ENCODE measurements around the gene SRSF9. TPM values are rescaled to one million over a fixed set of nuclear protein-coding genes. Genes with fewer than 3 reads are reported as not detected.

The SRSF9 gene
- total and polyA plus RNA-seq, 2 of the 13 experiments (the other 11 are each of a cell fraction or from before 2014, with no cell fraction given): 125 to 144 TPM

DNA sequence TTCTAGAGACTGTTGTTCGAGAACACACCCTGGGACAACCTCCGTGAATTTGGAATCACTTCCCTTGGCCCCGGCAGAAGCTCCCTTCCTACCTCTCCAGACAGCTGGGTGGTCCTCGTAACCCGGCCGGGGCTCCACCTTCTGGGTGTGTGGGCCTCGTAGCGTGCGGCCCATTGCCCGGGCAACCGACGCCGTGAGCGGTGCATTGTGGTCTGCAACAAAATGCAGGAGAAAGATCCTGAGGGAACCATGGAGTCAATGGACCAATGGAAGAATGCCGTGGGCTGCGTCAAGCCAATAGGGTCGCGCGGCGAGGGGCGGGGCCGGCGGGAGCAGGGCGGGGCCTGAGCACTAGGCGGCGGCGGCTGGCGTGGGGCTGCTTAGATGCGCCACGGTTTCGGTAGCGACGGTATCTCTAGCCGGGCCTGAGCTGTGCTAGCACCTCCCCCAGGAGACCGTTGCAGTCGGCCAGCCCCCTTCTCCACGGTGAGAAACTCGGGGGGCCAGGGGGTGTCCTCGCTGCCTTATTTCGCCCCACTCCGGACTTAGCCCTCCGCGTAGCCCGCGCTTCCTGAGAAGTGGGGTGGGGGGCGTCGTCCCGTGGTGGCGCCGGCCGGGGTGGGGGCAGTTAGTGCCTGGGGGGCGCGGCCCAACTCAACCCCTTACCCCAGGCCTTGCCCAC is 26.3 kb upstream of the SRSF9 start, which contains the start of gene DYNLL1 (continued):
- TF ChIP-seq, protein P1, sequence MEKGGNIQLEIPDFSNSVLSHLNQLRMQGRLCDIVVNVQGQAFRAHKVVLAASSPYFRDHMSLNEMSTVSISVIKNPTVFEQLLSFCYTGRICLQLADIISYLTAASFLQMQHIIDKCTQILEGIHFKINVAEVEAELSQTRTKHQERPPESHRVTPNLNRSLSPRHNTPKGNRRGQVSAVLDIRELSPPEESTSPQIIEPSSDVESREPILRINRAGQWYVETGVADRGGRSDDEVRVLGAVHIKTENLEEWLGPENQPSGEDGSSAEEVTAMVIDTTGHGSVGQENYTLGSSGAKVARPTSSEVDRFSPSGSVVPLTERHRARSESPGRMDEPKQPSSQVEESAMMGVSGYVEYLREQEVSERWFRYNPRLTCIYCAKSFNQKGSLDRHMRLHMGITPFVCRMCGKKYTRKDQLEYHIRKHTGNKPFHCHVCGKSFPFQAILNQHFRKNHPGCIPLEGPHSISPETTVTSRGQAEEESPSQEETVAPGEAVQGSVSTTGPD (CRISPR knock-in tag; IDR thresholded peaks at IDR 0.05): no peak
- TF ChIP-seq NFIB (CRISPR knock-in tag; IDR thresholded peaks at IDR 0.05; ENCODE audit: borderline replicate concordance): no peak
- TF ChIP-seq ZFP36L2 (CRISPR knock-in tag; IDR thresholded peaks at IDR 0.05): no peak
- no peak for TF ChIP-seq ATM (IDR thresholded peaks at IDR 0.05; ENCODE audit: borderline replicate concordance)
- TF ChIP-seq NRL (CRISPR knock-in tag; IDR thresholded peaks at IDR 0.05; ENCODE audit: borderline replicate concordance): no peak; the same call in 1 of the 2 replicates
- TF ChIP-seq FOXA3 (CRISPR knock-in tag; IDR thresholded peaks at IDR 0.05): peak; percentile 60; the same call in 1 of the 2 replicates
- TF ChIP-seq CBX1 (IDR thresholded peaks at IDR 0.05; ENCODE audit: low read depth): peak; percentile 61
- TF ChIP-seq, protein P2, sequence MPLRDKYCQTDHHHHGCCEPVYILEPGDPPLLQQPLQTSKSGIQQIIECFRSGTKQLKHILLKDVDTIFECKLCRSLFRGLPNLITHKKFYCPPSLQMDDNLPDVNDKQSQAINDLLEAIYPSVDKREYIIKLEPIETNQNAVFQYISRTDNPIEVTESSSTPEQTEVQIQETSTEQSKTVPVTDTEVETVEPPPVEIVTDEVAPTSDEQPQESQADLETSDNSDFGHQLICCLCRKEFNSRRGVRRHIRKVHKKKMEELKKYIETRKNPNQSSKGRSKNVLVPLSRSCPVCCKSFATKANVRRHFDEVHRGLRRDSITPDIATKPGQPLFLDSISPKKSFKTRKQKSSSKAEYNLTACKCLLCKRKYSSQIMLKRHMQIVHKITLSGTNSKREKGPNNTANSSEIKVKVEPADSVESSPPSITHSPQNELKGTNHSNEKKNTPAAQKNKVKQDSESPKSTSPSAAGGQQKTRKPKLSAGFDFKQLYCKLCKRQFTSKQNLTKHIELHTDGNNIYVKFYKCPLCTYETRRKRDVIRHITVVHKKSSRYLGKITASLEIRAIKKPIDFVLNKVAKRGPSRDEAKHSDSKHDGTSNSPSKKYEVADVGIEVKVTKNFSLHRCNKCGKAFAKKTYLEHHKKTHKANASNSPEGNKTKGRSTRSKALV (CRISPR knock-in tag; IDR thresholded peaks at IDR 0.05): no peak
- TF ChIP-seq ZNF274 (CRISPR knock-in tag; IDR thresholded peaks at IDR 0.05): peak; percentile 53; the same call in 1 of the 2 replicates
- 0 out of 2 replicates have a peak, but pooled peaks have one; percentile 72 for TF ChIP-seq ZNF709 (CRISPR knock-in tag; IDR thresholded peaks at IDR 0.05)
- TF ChIP-seq ZNF350 (CRISPR knock-in tag; IDR thresholded peaks at IDR 0.05; ENCODE audit: borderline replicate concordance, low read depth): peak; percentile 39; the same call in 1 of the 2 replicates
- TF ChIP-seq, protein P3, sequence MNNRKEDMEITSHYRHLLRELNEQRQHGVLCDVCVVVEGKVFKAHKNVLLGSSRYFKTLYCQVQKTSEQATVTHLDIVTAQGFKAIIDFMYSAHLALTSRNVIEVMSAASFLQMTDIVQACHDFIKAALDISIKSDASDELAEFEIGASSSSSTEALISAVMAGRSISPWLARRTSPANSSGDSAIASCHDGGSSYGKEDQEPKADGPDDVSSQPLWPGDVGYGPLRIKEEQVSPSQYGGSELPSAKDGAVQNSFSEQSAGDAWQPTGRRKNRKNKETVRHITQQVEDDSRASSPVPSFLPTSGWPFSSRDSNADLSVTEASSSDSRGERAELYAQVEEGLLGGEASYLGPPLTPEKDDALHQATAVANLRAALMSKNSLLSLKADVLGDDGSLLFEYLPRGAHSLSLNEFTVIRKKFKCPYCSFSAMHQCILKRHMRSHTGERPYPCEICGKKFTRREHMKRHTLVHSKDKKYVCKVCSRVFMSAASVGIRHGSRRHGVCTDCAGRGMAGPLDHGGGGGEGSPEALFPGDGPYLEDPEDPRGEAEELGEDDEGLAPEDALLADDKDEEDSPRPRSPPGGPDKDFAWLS (CRISPR knock-in tag; IDR thresholded peaks at IDR 0.05; ENCODE audit: borderline replicate concordance): no peak
- TF ChIP-seq, protein P4, sequence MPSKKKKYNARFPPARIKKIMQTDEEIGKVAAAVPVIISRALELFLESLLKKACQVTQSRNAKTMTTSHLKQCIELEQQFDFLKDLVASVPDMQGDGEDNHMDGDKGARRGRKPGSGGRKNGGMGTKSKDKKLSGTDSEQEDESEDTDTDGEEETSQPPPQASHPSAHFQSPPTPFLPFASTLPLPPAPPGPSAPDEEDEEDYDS (CRISPR knock-in tag; IDR thresholded peaks at IDR 0.05): peak; percentile 98
- 0 out of 2 replicates have a peak, but pooled peaks have one; percentile 69 for TF ChIP-seq RFXAP (CRISPR knock-in tag; IDR thresholded peaks at IDR 0.05; ENCODE audit: borderline replicate concordance)
- TF ChIP-seq, protein P5, sequence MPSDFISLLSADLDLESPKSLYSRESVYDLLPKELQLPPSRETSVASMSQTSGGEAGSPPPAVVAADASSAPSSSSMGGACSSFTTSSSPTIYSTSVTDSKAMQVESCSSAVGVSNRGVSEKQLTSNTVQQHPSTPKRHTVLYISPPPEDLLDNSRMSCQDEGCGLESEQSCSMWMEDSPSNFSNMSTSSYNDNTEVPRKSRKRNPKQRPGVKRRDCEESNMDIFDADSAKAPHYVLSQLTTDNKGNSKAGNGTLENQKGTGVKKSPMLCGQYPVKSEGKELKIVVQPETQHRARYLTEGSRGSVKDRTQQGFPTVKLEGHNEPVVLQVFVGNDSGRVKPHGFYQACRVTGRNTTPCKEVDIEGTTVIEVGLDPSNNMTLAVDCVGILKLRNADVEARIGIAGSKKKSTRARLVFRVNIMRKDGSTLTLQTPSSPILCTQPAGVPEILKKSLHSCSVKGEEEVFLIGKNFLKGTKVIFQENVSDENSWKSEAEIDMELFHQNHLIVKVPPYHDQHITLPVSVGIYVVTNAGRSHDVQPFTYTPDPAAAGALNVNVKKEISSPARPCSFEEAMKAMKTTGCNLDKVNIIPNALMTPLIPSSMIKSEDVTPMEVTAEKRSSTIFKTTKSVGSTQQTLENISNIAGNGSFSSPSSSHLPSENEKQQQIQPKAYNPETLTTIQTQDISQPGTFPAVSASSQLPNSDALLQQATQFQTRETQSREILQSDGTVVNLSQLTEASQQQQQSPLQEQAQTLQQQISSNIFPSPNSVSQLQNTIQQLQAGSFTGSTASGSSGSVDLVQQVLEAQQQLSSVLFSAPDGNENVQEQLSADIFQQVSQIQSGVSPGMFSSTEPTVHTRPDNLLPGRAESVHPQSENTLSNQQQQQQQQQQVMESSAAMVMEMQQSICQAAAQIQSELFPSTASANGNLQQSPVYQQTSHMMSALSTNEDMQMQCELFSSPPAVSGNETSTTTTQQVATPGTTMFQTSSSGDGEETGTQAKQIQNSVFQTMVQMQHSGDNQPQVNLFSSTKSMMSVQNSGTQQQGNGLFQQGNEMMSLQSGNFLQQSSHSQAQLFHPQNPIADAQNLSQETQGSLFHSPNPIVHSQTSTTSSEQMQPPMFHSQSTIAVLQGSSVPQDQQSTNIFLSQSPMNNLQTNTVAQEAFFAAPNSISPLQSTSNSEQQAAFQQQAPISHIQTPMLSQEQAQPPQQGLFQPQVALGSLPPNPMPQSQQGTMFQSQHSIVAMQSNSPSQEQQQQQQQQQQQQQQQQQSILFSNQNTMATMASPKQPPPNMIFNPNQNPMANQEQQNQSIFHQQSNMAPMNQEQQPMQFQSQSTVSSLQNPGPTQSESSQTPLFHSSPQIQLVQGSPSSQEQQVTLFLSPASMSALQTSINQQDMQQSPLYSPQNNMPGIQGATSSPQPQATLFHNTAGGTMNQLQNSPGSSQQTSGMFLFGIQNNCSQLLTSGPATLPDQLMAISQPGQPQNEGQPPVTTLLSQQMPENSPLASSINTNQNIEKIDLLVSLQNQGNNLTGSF (CRISPR knock-in tag; IDR thresholded peaks at IDR 0.05): no peak; the same call in 1 of the 2 replicates
- TF ChIP-seq, protein P6, sequence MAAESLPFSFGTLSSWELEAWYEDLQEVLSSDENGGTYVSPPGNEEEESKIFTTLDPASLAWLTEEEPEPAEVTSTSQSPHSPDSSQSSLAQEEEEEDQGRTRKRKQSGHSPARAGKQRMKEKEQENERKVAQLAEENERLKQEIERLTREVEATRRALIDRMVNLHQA (CRISPR knock-in tag; IDR thresholded peaks at IDR 0.05): no peak
- peak; percentile 16 for TF ChIP-seq XRCC5 (optimal IDR thresholded peaks at IDR 0.05; ENCODE audit: low read length)
- no peak for TF ChIP-seq ZSCAN12 (CRISPR knock-in tag; IDR thresholded peaks at IDR 0.05)

Data from HepG2 (cell line).